ENCODE measurements around the gene DTYMK. TPM values are rescaled to one million over a fixed set of nuclear protein-coding genes. Genes with fewer than 3 reads are reported as not detected.
"Not testable (repeated sequence)": the region's sequence is repeated elsewhere in the genome, so short reads cannot be mapped to it uniquely, and the experiment has no call there.

DTYMK gene
- total RNA-seq, 1 donor from 2014 or later: 14.9 TPM

DNA sequence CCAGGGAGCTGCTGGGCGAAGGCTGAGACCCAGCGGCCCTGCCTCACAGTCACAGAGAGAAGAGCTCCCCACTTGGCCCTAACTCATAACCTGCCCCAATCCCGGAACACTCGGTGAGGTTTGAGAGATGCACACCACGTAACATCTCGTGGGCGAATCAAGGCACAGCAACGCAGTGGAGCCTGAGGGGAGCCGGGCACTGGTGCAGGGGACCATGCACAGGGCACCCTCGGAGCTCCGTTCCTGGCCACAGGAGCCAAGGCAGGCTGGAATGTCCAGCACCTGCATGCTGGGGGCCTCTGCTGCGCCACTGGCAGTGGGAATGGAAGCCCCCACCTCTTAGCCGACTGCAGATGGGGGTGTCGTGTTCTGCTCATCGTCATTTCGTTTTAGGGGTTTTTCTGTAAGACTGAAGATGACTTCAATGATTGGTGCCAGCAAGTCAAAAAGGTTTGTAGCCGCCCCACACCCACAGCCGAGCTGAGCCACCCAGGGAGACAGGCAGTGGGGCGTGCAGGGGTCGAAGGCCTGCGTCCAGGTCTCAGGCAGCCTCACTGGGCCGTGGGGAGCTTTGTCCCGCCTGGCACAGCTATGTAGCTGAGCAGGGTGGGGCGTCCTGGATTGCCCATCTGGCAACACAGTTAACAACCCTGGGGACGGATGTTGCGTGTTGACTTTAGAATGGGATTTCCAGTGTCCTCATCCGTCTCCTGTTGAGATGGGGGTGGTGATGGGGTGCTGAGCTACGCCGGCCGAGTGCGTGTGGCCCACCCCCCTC lies 16.1 kb downstream of the DTYMK start:
- Histone ChIP-seq H3K27me3 (no peaks in the 10 kb centered on the region), H3K36me3 (peaks cover 65% of the 10 kb centered on the region), H3K27ac (no peak overlapping the region), H3K4me1 (no peaks in the 10 kb centered on the region), H3K9me3 (no peaks in the 10 kb centered on the region), H3K4me3 (no peak overlapping the region)
- ATAC-seq: no peak
- no peak for DNase-seq
- intact Hi-C loops (cut with DNase I): no loop called here
- TF ChIP-seq CTCF (IDR thresholded peaks at IDR 0.05): no peak

DNA sequence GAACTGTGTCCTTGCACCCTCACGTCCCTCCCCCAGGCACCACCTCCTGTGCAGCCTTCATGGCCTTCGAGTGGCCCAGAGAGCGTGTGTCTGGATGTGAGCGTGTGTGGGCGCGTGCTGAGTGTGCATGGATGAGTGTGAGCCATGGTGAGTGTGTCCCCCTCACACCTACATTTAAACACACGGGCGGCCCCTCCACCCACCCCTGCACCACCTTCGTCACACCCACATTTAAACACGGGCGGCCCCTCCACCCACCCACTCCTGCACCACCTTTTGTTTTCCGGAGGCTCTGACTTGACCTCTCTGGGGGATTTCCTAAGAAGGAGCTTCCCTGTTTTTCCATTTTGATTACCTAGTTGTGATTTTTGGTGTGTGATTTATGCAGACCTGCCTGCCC lies 17.8 kb downstream of the DTYMK start:
- Histone ChIP-seq H3K36me3 (peaks cover 65% of the 10 kb centered on the region), H3K4me1 (no peaks in the 10 kb centered on the region), H3K27me3 (no peaks in the 10 kb centered on the region), H3K4me3 (no peak overlapping the region), H3K9me3 (no peaks in the 10 kb centered on the region), H3K27ac (no peak overlapping the region)
- ATAC-seq (no peak), DNase-seq (no peak)
- no peak for TF ChIP-seq CTCF (IDR thresholded peaks at IDR 0.05)
- intact Hi-C loops (cut with DNase I): no loop called here

- Histone ChIP-seq H3K27ac (no peak overlapping the region), H3K36me3 (peaks cover 65% of the 10 kb centered on the region), H3K4me3 (no peak overlapping the region), H3K9me3 (no peaks in the 10 kb centered on the region), H3K27me3 (no peaks in the 10 kb centered on the region), H3K4me1 (no peaks in the 10 kb centered on the region)
- TF ChIP-seq CTCF (IDR thresholded peaks at IDR 0.05): no peak
- ATAC-seq (no peak), DNase-seq (no peak)
- intact Hi-C loops (cut with DNase I): no loop called here
Measured at GRCh38 chr2:241668354-241668753, 18.3 kb downstream of the DTYMK start.

DNA sequence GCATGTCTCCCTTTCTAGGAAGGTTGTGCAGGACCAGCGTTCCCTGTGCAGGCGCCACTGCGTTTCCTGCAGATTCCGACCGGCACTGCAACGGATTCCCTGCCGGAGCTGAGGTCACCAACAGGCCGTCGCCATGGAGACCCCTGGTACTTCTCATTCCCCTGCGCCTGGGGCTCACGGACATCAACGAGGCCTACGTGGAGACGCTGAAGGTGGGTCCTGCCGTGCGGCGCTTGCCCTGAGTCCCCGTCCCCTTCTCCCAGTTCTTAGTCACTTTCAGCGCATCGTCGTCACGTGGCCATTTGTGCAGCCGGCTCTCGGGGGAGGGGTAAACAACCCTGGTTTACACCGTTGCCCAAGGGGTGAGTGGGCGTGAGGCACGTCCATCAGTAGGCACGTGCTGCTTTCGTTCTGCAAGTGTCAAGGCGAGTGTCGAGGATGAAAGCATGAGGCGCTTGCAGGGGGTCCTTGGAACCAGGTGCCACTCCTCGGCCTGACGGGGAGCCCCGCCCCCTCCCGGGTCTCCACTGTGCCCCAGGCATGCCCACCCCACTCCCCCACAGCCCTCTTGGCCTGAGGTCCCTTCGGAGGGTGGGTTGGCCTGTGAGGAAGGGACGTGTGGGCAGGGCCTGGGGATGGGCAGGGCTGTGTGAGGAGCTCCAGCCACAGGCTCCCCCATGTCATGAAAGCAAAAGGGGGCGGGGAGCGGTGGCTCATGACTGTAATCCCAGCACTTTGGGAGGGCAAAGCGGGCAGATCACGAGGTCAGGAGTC lies 19.8 kb downstream of the DTYMK start:
- no peak for TF ChIP-seq CTCF (IDR thresholded peaks at IDR 0.05)
- Histone ChIP-seq H3K4me1 (no peaks in the 10 kb centered on the region), H3K27ac (no peak overlapping the region), H3K4me3 (no peak overlapping the region), H3K36me3 (peaks cover 56% of the 10 kb centered on the region), H3K27me3 (no peaks in the 10 kb centered on the region), H3K9me3 (no peaks in the 10 kb centered on the region)
- intact Hi-C loops (cut with DNase I): no loop called here
- DNase-seq (no peak), ATAC-seq (no peak)

DNA sequence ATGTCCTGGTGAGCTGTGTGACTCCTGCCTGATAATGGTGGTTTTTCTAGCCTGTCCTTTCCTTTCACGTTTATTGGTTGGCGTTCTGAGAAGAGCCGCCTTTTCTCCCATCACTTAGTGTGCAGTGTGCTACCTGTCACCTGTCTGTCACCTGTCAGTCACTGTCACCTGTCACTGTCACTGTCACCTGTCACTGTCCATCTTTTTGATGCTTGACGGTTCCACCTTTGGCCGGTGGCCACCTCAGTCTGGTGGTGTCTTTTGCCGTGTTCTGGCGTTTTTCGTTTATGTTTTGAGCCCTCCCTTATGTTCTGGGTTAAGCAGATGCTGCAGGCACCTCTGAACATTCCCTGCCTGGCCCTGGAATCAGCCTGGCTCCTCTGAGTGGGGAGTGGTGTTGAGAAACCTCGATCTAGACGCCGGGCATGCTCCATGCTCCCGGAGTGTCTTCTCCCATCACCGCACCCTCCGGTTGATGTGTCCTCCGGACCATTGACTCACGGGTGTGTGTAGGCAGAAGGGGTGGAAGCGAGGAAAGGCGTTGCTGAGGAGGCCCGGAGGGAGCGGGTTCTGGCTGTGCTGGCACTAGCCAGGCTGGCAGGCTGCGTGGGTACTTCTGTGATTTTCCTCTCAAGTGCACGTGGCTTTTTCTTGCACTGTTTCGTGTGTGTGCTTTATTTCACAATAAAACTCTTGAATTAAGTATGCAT lies 20.7 kb downstream of the DTYMK start:
- H3K9me3 ChIP-seq: no peaks in the 10 kb centered on the region
- H3K4me1 ChIP-seq: no peaks in the 10 kb centered on the region
- no peak overlapping the region for H3K4me3 ChIP-seq
- no peak for DNase-seq
- H3K27ac ChIP-seq: no peak overlapping the region
- H3K27me3 ChIP-seq: no peaks in the 10 kb centered on the region
- H3K36me3 ChIP-seq: peaks cover 47% of the 10 kb centered on the region
- no peak for ATAC-seq
- intact Hi-C loops (cut with DNase I): no loop called here
- no peak for TF ChIP-seq CTCF (IDR thresholded peaks at IDR 0.05)

GRCh38 chr2:241662731-241663130 lies 23.9 kb downstream of the DTYMK start:
- H3K27ac ChIP-seq; H3K4me1 ChIP-seq; H3K27me3 ChIP-seq; H3K9me3 ChIP-seq; ATAC-seq; H3K4me3 ChIP-seq; intact Hi-C loops (cut with DNase I); DNase-seq: not testable (repeated sequence)
- H3K36me3 ChIP-seq: peaks cover 46% of the 10 kb centered on the region
